ENCODE data around the gene ANKRD11.
"Not testable (repeated sequence)": the region's sequence is repeated elsewhere in the genome, so short reads cannot be mapped to it uniquely, and the experiment has no call there.

The ANKRD11 gene

DNA sequence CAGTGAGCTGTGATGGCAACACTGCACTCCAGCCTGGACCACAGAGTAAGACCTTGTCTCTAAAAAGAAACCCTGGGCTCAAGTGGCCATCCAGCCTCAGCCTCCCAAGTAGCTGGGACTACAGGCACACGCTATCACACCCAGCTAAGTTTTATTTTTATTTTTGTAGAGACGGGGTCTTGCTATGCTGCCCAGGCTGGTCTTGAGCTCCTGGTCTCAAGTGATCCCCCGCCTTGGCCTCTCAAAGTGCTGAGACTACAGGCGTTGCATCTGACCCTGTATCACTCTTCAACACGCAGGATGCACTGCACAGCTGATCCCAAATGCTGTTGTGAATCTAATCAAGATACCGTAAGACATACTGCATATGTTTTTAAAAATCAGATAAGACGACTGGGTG lies 23.0 kb downstream of the ANKRD11 start:
- H3K27me3 ChIP-seq (ENCODE audit: control insufficient read depth, low read length) = no peaks in the 10 kb centered on the region
- H3K4me2 ChIP-seq (ENCODE audit: low read length) = no peak overlapping the region
- 0 out of 2 replicates have a peak, but pooled peaks cover 3% of the 10 kb centered on the region for H3K36me3 ChIP-seq (ENCODE audit: control insufficient read depth, low read length)
- peaks cover 27% of the 10 kb centered on the region for H4K20me1 ChIP-seq (ENCODE audit: control insufficient read depth, insufficient read depth, low read depth, low read length)
- no peaks in the 10 kb centered on the region for H3K9me2 ChIP-seq (replicated peaks; ENCODE audit: control insufficient read depth, low read length)
- H3K4me1 ChIP-seq (ENCODE audit: control insufficient read depth, low read length) = no peaks in the 10 kb centered on the region
- H3F3A ChIP-seq (ENCODE audit: control insufficient read depth, insufficient read depth) = no peaks in the 10 kb centered on the region
- H3K27ac ChIP-seq (ENCODE audit: low read depth, low read length) = no peak overlapping the region
- TF ChIP-seq CTCF (IDR thresholded peaks at IDR 0.05; ENCODE audit: low read depth, low read length, poor library complexity, severe bottlenecking) (no peak), EZH2phosphoT487 (IDR thresholded peaks at IDR 0.05; ENCODE audit: borderline replicate concordance, low read length) (no peak)
- no peaks in the 10 kb centered on the region for H3K9me3 ChIP-seq (ENCODE audit: control insufficient read depth, insufficient read depth, low read length)
- no peak overlapping the region for H3K4me3 ChIP-seq (ENCODE audit: low read length)
- peaks cover 93% of the 10 kb centered on the region for H3K79me2 ChIP-seq (ENCODE audit: control insufficient read depth, low read length)

GRCh38 chr16:89466920-89467319 lies 23.4 kb downstream of the ANKRD11 start:
- TF ChIP-seq CTCF (IDR thresholded peaks at IDR 0.05; ENCODE audit: low read depth, low read length, poor library complexity, severe bottlenecking) = no peak
- TF ChIP-seq EZH2phosphoT487 (IDR thresholded peaks at IDR 0.05; ENCODE audit: borderline replicate concordance, low read length) = no peak
- Histone ChIP-seq H3F3A (ENCODE audit: control insufficient read depth, insufficient read depth) (no peaks in the 10 kb centered on the region), H3K27ac (ENCODE audit: low read depth, low read length) (no peak overlapping the region), H3K36me3 (ENCODE audit: control insufficient read depth, low read length) (0 out of 2 replicates have a peak, but pooled peaks cover 3% of the 10 kb centered on the region), H3K9me2 (replicated peaks; ENCODE audit: control insufficient read depth, low read length) (no peaks in the 10 kb centered on the region), H4K20me1 (ENCODE audit: control insufficient read depth, insufficient read depth, low read depth, low read length) (peaks cover 23% of the 10 kb centered on the region), H3K4me2 (ENCODE audit: low read length) (no peak overlapping the region), H3K4me3 (ENCODE audit: low read length) (no peak overlapping the region), H3K9me3 (ENCODE audit: control insufficient read depth, insufficient read depth, low read length) (no peaks in the 10 kb centered on the region), H3K79me2 (ENCODE audit: control insufficient read depth, low read length) (peaks cover 89% of the 10 kb centered on the region), H3K27me3 (ENCODE audit: control insufficient read depth, low read length) (no peaks in the 10 kb centered on the region), H3K4me1 (ENCODE audit: control insufficient read depth, low read length) (no peaks in the 10 kb centered on the region)

DNA sequence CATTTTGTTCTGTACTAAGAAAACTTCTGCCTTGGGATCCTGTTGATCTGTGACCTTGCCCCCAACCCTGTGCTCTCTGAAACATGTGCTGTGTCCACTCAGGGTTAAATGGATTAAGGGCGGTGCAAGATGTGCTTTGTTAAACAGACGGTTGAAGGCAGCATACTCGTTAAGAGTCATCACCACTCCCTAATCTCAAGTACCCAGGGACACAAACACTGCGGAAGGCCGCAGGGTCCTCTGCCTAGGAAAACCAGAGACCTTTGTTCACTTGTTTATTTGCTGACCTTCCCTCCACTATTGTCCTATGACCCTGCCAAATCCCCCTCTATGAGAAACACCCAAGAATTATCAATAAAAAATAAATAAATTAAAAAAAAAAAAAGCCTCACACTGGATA lies 27.0 kb downstream of the ANKRD11 start:
- H3K9me2 ChIP-seq (replicated peaks; ENCODE audit: control insufficient read depth, low read length); H3F3A ChIP-seq (ENCODE audit: control insufficient read depth, insufficient read depth); H3K27me3 ChIP-seq (ENCODE audit: control insufficient read depth, low read length); H3K4me3 ChIP-seq (ENCODE audit: low read length); H3K27ac ChIP-seq (ENCODE audit: low read depth, low read length); H3K4me2 ChIP-seq (ENCODE audit: low read length); H3K9me3 ChIP-seq (ENCODE audit: control insufficient read depth, insufficient read depth, low read length); H3K4me1 ChIP-seq (ENCODE audit: control insufficient read depth, low read length); H3K36me3 ChIP-seq (ENCODE audit: control insufficient read depth, low read length): not testable (repeated sequence)
- Histone ChIP-seq H4K20me1 (ENCODE audit: control insufficient read depth, insufficient read depth, low read depth, low read length) (peaks cover 36% of the 10 kb centered on the region), H3K79me2 (ENCODE audit: control insufficient read depth, low read length) (peaks cover 89% of the 10 kb centered on the region)

- not testable (repeated sequence) for H3K9me3 ChIP-seq (ENCODE audit: control insufficient read depth, insufficient read depth, low read length); H3K4me1 ChIP-seq (ENCODE audit: control insufficient read depth, low read length); H3K27me3 ChIP-seq (ENCODE audit: control insufficient read depth, low read length); H3K9me2 ChIP-seq (replicated peaks; ENCODE audit: control insufficient read depth, low read length); H3K36me3 ChIP-seq (ENCODE audit: control insufficient read depth, low read length); H3K4me3 ChIP-seq (ENCODE audit: low read length); H3K4me2 ChIP-seq (ENCODE audit: low read length); H3K27ac ChIP-seq (ENCODE audit: low read depth, low read length); H3F3A ChIP-seq (ENCODE audit: control insufficient read depth, insufficient read depth)
- peaks cover 89% of the 10 kb centered on the region for H3K79me2 ChIP-seq (ENCODE audit: control insufficient read depth, low read length)
- peaks cover 37% of the 10 kb centered on the region for H4K20me1 ChIP-seq (ENCODE audit: control insufficient read depth, insufficient read depth, low read depth, low read length)
Measured at GRCh38 chr16:89462639-89463038, 27.7 kb downstream of the ANKRD11 start.

DNA sequence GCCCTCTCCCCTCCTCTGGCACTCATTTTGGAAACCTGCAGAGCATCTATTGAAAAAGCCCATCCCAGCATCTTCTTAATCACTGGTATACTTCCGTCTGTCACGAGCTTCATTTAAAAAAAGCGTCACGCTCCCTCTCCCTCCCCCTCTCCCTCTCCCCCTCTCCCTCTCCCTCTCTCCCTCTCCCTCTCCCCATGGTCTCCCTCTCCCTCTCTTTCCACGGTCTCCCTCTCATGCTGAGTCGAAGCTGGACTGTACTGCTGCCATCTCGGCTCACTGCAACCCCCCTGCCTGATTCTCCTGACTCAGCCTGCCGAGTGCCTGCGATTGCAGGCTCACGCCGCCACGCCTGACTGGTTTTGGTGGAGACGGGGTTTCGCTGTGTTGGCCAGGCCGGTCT lies 28.5 kb downstream of the ANKRD11 start:
- H3K27me3 ChIP-seq (ENCODE audit: control insufficient read depth, low read length); H3K9me3 ChIP-seq (ENCODE audit: control insufficient read depth, insufficient read depth, low read length); H3K4me1 ChIP-seq (ENCODE audit: control insufficient read depth, low read length); H3K4me2 ChIP-seq (ENCODE audit: low read length); H3K27ac ChIP-seq (ENCODE audit: low read depth, low read length); H3K9me2 ChIP-seq (replicated peaks; ENCODE audit: control insufficient read depth, low read length); H3K36me3 ChIP-seq (ENCODE audit: control insufficient read depth, low read length); H3K4me3 ChIP-seq (ENCODE audit: low read length); H3F3A ChIP-seq (ENCODE audit: control insufficient read depth, insufficient read depth): not testable (repeated sequence)
- Histone ChIP-seq H3K79me2 (ENCODE audit: control insufficient read depth, low read length) (peaks cover 89% of the 10 kb centered on the region), H4K20me1 (ENCODE audit: control insufficient read depth, insufficient read depth, low read depth, low read length) (peaks cover 35% of the 10 kb centered on the region)

All from DOHH2 (cell line).